Measurements from ENCODE around the gene CENPE. TPM values are rescaled to one million over a fixed set of nuclear protein-coding genes. Genes with fewer than 3 reads are reported as not detected.

Gene CENPE
- total and polyA plus RNA-seq, 2 of the 8 experiments (the other 6 are each of a cell fraction or from before 2014, with no cell fraction given), result 2.1 to 49.0 TPM

DNA sequence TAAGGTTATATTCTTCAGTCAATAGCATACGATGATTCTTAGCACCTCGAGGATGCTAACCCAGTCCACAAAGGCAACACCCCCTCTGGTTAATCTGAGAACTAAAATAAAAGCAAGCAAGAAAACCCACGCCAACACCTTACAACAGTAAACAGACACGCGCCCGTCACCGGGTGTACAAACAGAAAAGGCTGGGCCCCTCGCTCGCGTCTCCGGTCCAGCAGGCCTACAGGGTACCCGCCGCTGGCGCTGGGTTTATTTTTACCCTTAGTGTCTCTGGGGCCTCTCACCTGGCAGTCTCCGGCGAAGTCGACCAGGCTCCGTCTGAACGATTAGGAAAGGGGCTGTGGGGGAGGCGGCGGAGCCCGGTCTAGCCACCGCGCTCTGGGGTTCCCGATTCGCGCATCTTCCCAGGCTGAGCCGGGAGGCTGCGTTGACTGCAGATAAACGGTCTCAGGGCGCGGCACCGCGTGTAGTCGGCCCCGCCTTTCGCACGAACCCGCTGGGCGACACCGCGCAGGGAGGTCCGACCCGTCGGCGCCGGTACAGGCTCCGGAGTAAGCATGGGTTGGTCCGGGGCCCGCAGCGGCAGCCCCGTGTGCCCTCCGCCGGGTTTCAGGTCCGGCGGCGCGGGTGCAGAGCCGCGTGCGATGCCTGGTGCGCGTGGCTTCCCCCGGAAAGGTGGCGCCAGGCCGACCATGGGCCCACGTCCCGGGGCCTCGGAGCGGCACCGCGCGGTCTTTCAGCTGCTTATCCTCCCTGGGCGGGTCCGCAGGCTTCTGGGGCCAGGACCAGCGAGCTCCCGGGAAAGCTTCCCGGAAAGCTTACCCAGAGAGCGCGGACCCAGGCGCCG lies 122.0 kb downstream of the CENPE start (continued):
- no peak for TF ChIP-seq POU5F1 (IDR thresholded peaks at IDR 0.05; ENCODE audit: low read depth, low read length)
- peak; percentile 53 for TF ChIP-seq RNF2 (IDR thresholded peaks at IDR 0.05; ENCODE audit: borderline replicate concordance, low read depth, low read length, missing control alignments, poor library complexity, severe bottlenecking)
- 0 out of 2 replicates have a peak, but pooled peaks have one; percentile 30 for TF ChIP-seq KDM1A (IDR thresholded peaks at IDR 0.05; ENCODE audit: borderline replicate concordance, low read length)
- no peak for TF ChIP-seq YY1 (IDR thresholded peaks at IDR 0.05; ENCODE audit: low read depth, low read length)
- peak; percentile 66 for TF ChIP-seq CTBP2 (IDR thresholded peaks at IDR 0.05; ENCODE audit: borderline replicate concordance, insufficient read depth, insufficient read length, low read length)
- TF ChIP-seq MAX (IDR thresholded peaks at IDR 0.05), result peak; percentile 90
- TF ChIP-seq TBP (IDR thresholded peaks at IDR 0.05; ENCODE audit: low read depth, low read length), result peak; percentile 42; the same call in 1 of the 2 replicates
- TF ChIP-seq BRCA1 (IDR thresholded peaks at IDR 0.05; ENCODE audit: low read depth, low read length), result no peak; the same call in 1 of the 2 replicates
- peak; percentile 94 for TF ChIP-seq KDM4A (IDR thresholded peaks at IDR 0.05; ENCODE audit: low read depth, low read length, severe bottlenecking)

Data from H1 (cell line).